Aorta (tissue), 5 donors: ENCODE results near the gene NFKB2. TPM values are rescaled to one million over a fixed set of nuclear protein-coding genes. Genes with fewer than 3 reads are reported as not detected.

Experiments used
- ATAC-seq: fragments of 200-7000 bp; cut with Tn5 transposase; one replicate; pipeline ENCODE4 v1.9.1; 2022; ENCODE audit warnings: moderate library complexity; ENCODE audit not compliant: low FRiP score
- DNase-seq, 2 donors: peaks; one replicate each; pipeline ENCODE4 v3.0.0-alpha.2; 2020
- H3K27ac ChIP-seq, 2 donors: one replicate each; pipeline ENCODE4 v1.5.1; 2013; ENCODE audit warnings: low read length in 2 of 2, mild to moderate bottlenecking in 2 of 2, moderate library complexity in 2 of 2, control low read depth in 1 of 2, inconsistent platforms in 1 of 2, low read depth in 1 of 2
- H3K27me3 ChIP-seq, 2 donors: one replicate each; pipeline ENCODE4 v1.6.1; 2013; ENCODE audit warnings: control low read depth in 1 of 2, low read length in 1 of 2, mild to moderate bottlenecking in 1 of 2, moderate library complexity in 1 of 2; ENCODE audit not compliant: insufficient read depth in 2 of 2, control insufficient read depth in 1 of 2
- H3K36me3 ChIP-seq, 2 donors: one replicate each; pipeline ENCODE4 v1.6.1; 2013; ENCODE audit warnings: control low read depth in 1 of 2, low read length in 1 of 2, mild to moderate bottlenecking in 1 of 2; ENCODE audit not compliant: insufficient read depth in 2 of 2, control insufficient read depth in 1 of 2
- H3K4me1 ChIP-seq, 2 donors: one replicate each; pipeline ENCODE4 v1.6.1; 2013; ENCODE audit warnings: low read length in 2 of 2, control low read depth in 1 of 2, mild to moderate bottlenecking in 1 of 2, moderate library complexity in 1 of 2; ENCODE audit not compliant: insufficient read depth in 2 of 2, control insufficient read depth in 1 of 2
- H3K4me3 ChIP-seq, 2 donors: one replicate each; pipeline ENCODE4 v1.5.1; 2013; ENCODE audit warnings: low read length in 2 of 2, control low read depth in 1 of 2, mild to moderate bottlenecking in 1 of 2
- H3K9me3 ChIP-seq: one replicate; pipeline ENCODE4 v1.6.1; 2013; ENCODE audit warnings: mild to moderate bottlenecking, low read length; ENCODE audit not compliant: control insufficient read depth
- WGBS, 2 donors: extraction: QIAGEN DNeasy Blood & Tissue Kit; methylation state at CpG; one replicate each; pipeline ENCODE4 v1.1.7; 2013; 5-methylcytosine and 5-hydroxymethylcytosine counted together
- intact Hi-C, 2 donors: fragments of 100-400 bp; cut with DNase I; formaldehyde crosslinking; loops; one replicate each; pipeline versions ENCODE4 v1.14.2 to v1.15.0; 2022
- polyA plus RNA-seq, 2 donors: library from polyadenylated mRNA; stranded (reverse); fragments of 200-250 nt; gene quantifications; one replicate each; pipeline ENCODE4 v1.2.3, GENCODE V29; 2013
- total RNA-seq, 2 donors: library from RNA; stranded (reverse); fragmentation: NEBNext Ultra II Directional; extraction: Animal tissue kit (Norgen Biotek cat#: 25700); gene quantifications; one replicate each; pipeline ENCODE4 v1.2.1, GENCODE V29; 2021
- donor health status: healthy with polysubstance abuse.
- donor health status: Bipolar disorder and iron deficiency.
- donor health status: DM: no; HTN: no; CAD: no.
- donor health status: DM: no; HTN: no; CAD: no.
- donor health status: DM: yes; HTN: yes; CAD: no.

NFKB2 gene
- total and polyA plus RNA-seq, 4 donors = 9.8 to 63.3 (median 45.9) TPM

- Histone ChIP-seq H3K9me3 (no peaks in the 10 kb centered on the region), H3K36me3 (no peaks in the 10 kb centered on the region), H3K4me3 (peak overlapping the region; percentile 58 to 73), H3K27ac (no peak overlapping the region), H3K4me1 (peaks cover 0 to 4% of the 10 kb centered on the region in 2 donors), H3K27me3 (no peaks in the 10 kb centered on the region)
- WGBS, 2 donors = 16 to 19% methylated on average over 4 of the region's 4 CpGs
- intact Hi-C loops = loop anchor here in 1 of 2 donors (5.0 kb wide), 1 partner anchor 71 kb away; the partner anchor contains the start of genes ACTR1A and SUFU
- ATAC-seq (no peak), DNase-seq (no peak)
Observed at GRCh38 chr10:102431452-102432124, 36.1 kb downstream of the NFKB2 start.

- ATAC-seq (peak; percentile 96), DNase-seq (peak; percentile 98 to 99)
- intact Hi-C loops = loop anchor here in 1 of 2 donors (5.0 kb wide), 1 partner anchor 70 kb away; the partner anchor contains the start of genes ACTR1A and SUFU
- peak within 1 kb of the TSS; percentile 58 to 73 for H3K4me3 ChIP-seq
- no peaks in the 10 kb centered on the region for H3K27me3 ChIP-seq
- H3K27ac ChIP-seq = no peak within 1 kb of the TSS
- no peaks in the 10 kb centered on the region for H3K9me3 ChIP-seq
- peaks cover 0 to 4% of the 10 kb centered on the region in 2 donors for H3K4me1 ChIP-seq
- WGBS, 2 donors = 0% methylated on average over 52 of the region's 52 CpGs
- H3K36me3 ChIP-seq = no peaks in the 10 kb centered on the region
Observed at GRCh38 chr10:102432162-102432950, 36.9 kb downstream of the NFKB2 start, which contains the start of gene CUEDC2. Gene CUEDC2 (minus strand): TSS chr10:102432574. CDS start chr10:102425188, 7,386 bp downstream.

- WGBS, 2 donors = 67 to 69% methylated on average over 5 of the region's 5 CpGs
- H3K36me3 ChIP-seq = no peaks in the 10 kb centered on the region
- DNase-seq = no peak
- H3K4me1 ChIP-seq = peaks cover 0 to 4% of the 10 kb centered on the region in 2 donors
- H3K27ac ChIP-seq = no peak overlapping the region
- intact Hi-C loops = loop anchor here in 1 of 2 donors (5.0 kb wide), 1 partner anchor 69 kb away; the partner anchor contains the start of genes ACTR1A and SUFU
- H3K27me3 ChIP-seq = no peaks in the 10 kb centered on the region
- no peak overlapping the region for H3K4me3 ChIP-seq
- ATAC-seq = no peak
- no peaks in the 10 kb centered on the region for H3K9me3 ChIP-seq
Observed at GRCh38 chr10:102433619-102434046, 38.1 kb downstream of the NFKB2 start.

GRCh38 chr10:102434394-102435132 is 39.1 kb downstream of the NFKB2 start:
- no peak overlapping the region for H3K4me3 ChIP-seq
- no peaks in the 10 kb centered on the region for H3K9me3 ChIP-seq
- ATAC-seq (no peak), DNase-seq (no peak)
- no peaks in the 10 kb centered on the region for H3K27me3 ChIP-seq
- peaks cover 0 to 4% of the 10 kb centered on the region in 2 donors for H3K4me1 ChIP-seq
- no peaks in the 10 kb centered on the region for H3K36me3 ChIP-seq
- WGBS, 2 donors = 45 to 56% methylated on average over 9 of the region's 9 CpGs
- no peak overlapping the region for H3K27ac ChIP-seq
- intact Hi-C loops = loop anchor here in 1 of 2 donors (5.0 kb wide), 1 partner anchor 68 kb away; the partner anchor contains the start of genes ACTR1A and SUFU

GRCh38 chr10:102435133-102435497 is 39.6 kb downstream of the NFKB2 start:
- Histone ChIP-seq H3K9me3 (no peaks in the 10 kb centered on the region), H3K27me3 (no peaks in the 10 kb centered on the region), H3K27ac (no peak overlapping the region), H3K36me3 (no peaks in the 10 kb centered on the region), H3K4me3 (no peak overlapping the region), H3K4me1 (peaks cover 0 to 4% of the 10 kb centered on the region in 2 donors)
- DNase-seq (no peak), ATAC-seq (no peak)
- intact Hi-C loops = no loop called here
- WGBS, 2 donors = 27 to 42% methylated on average over 5 of the region's 5 CpGs

GRCh38 chr10:102435529-102436233 is 40.2 kb downstream of the NFKB2 start:
- Histone ChIP-seq H3K4me3 (no peak overlapping the region), H3K27me3 (no peaks in the 10 kb centered on the region), H3K36me3 (no peaks in the 10 kb centered on the region), H3K9me3 (no peaks in the 10 kb centered on the region), H3K27ac (no peak overlapping the region), H3K4me1 (peaks cover 0 to 4% of the 10 kb centered on the region in 2 donors)
- 3 to 4% methylated on average over 14 of the region's 14 CpGs for WGBS, 2 donors
- DNase-seq (no peak), ATAC-seq (no peak)
- intact Hi-C loops = no loop called here

- H3K27me3 ChIP-seq = no peaks in the 10 kb centered on the region
- no peak for ATAC-seq
- DNase-seq = no peak
- WGBS, 2 donors = 34 to 41% methylated on average over 6 of the region's 6 CpGs
- H3K27ac ChIP-seq = no peak overlapping the region
- no peaks in the 10 kb centered on the region for H3K9me3 ChIP-seq
- H3K36me3 ChIP-seq = no peaks in the 10 kb centered on the region
- peaks cover 0 to 4% of the 10 kb centered on the region in 2 donors for H3K4me1 ChIP-seq
- no peak overlapping the region for H3K4me3 ChIP-seq
- intact Hi-C loops = no loop called here
Observed at GRCh38 chr10:102436312-102436711, 40.8 kb downstream of the NFKB2 start.

- Histone ChIP-seq H3K9me3 (no peaks in the 10 kb centered on the region), H3K4me1 (no peaks in the 10 kb centered on the region), H3K36me3 (no peaks in the 10 kb centered on the region), H3K27me3 (no peaks in the 10 kb centered on the region), H3K27ac (no peak overlapping the region), H3K4me3 (no peak overlapping the region)
- ATAC-seq (no peak), DNase-seq (no peak)
- WGBS, 2 donors = 92 to 95% methylated on average over 3 of the region's 3 CpGs
- intact Hi-C loops = no loop called here
Observed at GRCh38 chr10:102437515-102437914, 42.0 kb downstream of the NFKB2 start.
